ENCODE data around the gene TMEM239. TPM values are rescaled to one million over a fixed set of nuclear protein-coding genes. Genes with fewer than 3 reads are reported as not detected.
"Not testable (repeated sequence)": the region's sequence is repeated elsewhere in the genome, so short reads cannot be mapped to it uniquely, and the experiment has no call there.

The TMEM239 gene
- total RNA-seq, 2 donors from 2014 or later = not detected

- no peak overlapping the region for H3K27ac ChIP-seq
- no peak for DNase-seq
- peaks cover 15% of the 10 kb centered on the region for H3K27me3 ChIP-seq
- intact Hi-C loops (cut with DNase I) = no loop called here
- H3K4me1 ChIP-seq = no peaks in the 10 kb centered on the region
- H3K9me3 ChIP-seq = no peaks in the 10 kb centered on the region
- TF ChIP-seq, protein P1, sequence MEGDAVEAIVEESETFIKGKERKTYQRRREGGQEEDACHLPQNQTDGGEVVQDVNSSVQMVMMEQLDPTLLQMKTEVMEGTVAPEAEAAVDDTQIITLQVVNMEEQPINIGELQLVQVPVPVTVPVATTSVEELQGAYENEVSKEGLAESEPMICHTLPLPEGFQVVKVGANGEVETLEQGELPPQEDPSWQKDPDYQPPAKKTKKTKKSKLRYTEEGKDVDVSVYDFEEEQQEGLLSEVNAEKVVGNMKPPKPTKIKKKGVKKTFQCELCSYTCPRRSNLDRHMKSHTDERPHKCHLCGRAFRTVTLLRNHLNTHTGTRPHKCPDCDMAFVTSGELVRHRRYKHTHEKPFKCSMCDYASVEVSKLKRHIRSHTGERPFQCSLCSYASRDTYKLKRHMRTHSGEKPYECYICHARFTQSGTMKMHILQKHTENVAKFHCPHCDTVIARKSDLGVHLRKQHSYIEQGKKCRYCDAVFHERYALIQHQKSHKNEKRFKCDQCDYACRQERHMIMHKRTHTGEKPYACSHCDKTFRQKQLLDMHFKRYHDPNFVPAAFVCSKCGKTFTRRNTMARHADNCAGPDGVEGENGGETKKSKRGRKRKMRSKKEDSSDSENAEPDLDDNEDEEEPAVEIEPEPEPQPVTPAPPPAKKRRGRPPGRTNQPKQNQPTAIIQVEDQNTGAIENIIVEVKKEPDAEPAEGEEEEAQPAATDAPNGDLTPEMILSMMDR (IDR thresholded peaks at IDR 0.05) = no peak
- no peak overlapping the region for H3K4me3 ChIP-seq
- H3K9ac ChIP-seq (ENCODE audit: low read depth in 2 of 2, low read length in 2 of 2) = no peak overlapping the region
- H3K36me3 ChIP-seq = no peaks in the 10 kb centered on the region
These were observed 9.1 kb upstream of the TMEM239 start for GRCh38 chr20:2807019-2807418.

DNA sequence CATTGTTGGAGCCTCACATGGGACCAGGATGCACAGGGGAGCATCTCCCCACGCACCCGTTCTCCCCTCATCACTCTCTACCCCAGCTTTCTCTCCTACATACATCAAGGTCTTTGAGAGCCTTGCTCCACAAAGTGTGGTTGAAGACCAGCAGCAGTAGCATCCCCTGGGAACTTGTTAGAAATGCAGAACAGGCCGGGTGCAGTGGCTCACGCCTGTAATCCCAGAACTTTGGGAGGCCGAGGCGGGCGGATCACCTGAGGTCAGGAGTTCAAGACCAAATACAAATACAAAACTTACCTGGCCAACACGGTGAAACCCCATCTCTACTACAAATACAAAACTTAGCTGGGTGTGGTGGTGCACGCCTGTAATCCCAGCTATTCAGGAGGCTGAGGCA, 8.2 kb upstream of the TMEM239 start:
- intact Hi-C loops (cut with DNase I); H3K9ac ChIP-seq (ENCODE audit: low read depth in 2 of 2, low read length in 2 of 2); DNase-seq; H3K4me3 ChIP-seq; H3K9me3 ChIP-seq; H3K36me3 ChIP-seq; H3K4me1 ChIP-seq; H3K27ac ChIP-seq: not testable (repeated sequence)
- peaks cover 15% of the 10 kb centered on the region for H3K27me3 ChIP-seq

- H3K27me3 ChIP-seq = peaks cover 11% of the 10 kb centered on the region
- H3K9ac ChIP-seq (ENCODE audit: low read depth in 2 of 2, low read length in 2 of 2) = no peak overlapping the region
- H3K36me3 ChIP-seq = no peaks in the 10 kb centered on the region
- H3K27ac ChIP-seq = no peak overlapping the region
- DNase-seq = no peak
- intact Hi-C loops (cut with DNase I) = no loop called here
- no peaks in the 10 kb centered on the region for H3K9me3 ChIP-seq
- TF ChIP-seq, protein P1 (IDR thresholded peaks at IDR 0.05) = no peak
- H3K4me1 ChIP-seq = no peaks in the 10 kb centered on the region
- no peak overlapping the region for H3K4me3 ChIP-seq
These were observed 6.5 kb upstream of the TMEM239 start for GRCh38 chr20:2809690-2810089.

- H3K4me1 ChIP-seq = no peaks in the 10 kb centered on the region
- TF ChIP-seq, protein P1 (IDR thresholded peaks at IDR 0.05) = no peak
- intact Hi-C loops (cut with DNase I) = no loop called here
- H3K9me3 ChIP-seq = no peaks in the 10 kb centered on the region
- no peaks in the 10 kb centered on the region for H3K36me3 ChIP-seq
- H3K27me3 ChIP-seq = no peaks in the 10 kb centered on the region
- no peak overlapping the region for H3K27ac ChIP-seq
- no peak overlapping the region for H3K4me3 ChIP-seq
- no peak for DNase-seq
- H3K9ac ChIP-seq (ENCODE audit: low read depth in 2 of 2, low read length in 2 of 2) = no peak overlapping the region
These were observed 4.0 kb upstream of the TMEM239 start for GRCh38 chr20:2812189-2812588.

DNA sequence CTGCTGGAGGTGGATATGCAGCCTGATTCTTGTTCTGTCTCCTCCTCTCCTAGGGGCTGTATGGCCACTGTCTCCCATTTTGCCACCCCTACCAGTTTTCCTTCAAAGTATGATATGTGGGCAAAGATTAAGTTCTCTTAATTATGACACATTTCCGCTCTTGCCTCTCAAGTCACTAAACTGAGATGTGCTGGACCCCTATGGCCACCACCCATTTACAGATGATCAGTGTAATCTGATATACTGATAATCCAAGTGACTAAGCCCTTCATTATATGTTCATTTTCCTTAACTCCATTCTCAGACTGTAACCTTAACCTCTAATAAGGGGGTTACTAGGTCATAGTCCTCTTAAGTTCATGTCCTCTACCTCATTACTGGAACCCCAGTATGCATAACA, 2.1 kb upstream of the TMEM239 start:
- Histone ChIP-seq H3K36me3 (no peaks in the 10 kb centered on the region), H3K4me3 (no peak overlapping the region), H3K9ac (ENCODE audit: low read depth in 2 of 2, low read length in 2 of 2) (no peak overlapping the region), H3K27ac (no peak overlapping the region), H3K4me1 (no peaks in the 10 kb centered on the region), H3K9me3 (no peaks in the 10 kb centered on the region), H3K27me3 (no peaks in the 10 kb centered on the region)
- TF ChIP-seq, protein P1 (IDR thresholded peaks at IDR 0.05) = no peak
- no peak for DNase-seq
- intact Hi-C loops (cut with DNase I) = no loop called here

GRCh38 chr20:2814587-2815051, 1.5 kb upstream of the TMEM239 start, which contains the start of gene C20orf141:
C20orf141 (plus strand) TSS chr20:2814987; CDS start chr20:2815185, 198 bp downstream.
- H3K27ac ChIP-seq = no peak within 1 kb of the TSS
- no peaks in the 10 kb centered on the region for H3K4me1 ChIP-seq
- H3K4me3 ChIP-seq = no peak within 1 kb of the TSS
- TF ChIP-seq, protein P1 (IDR thresholded peaks at IDR 0.05) = no peak
- H3K9ac ChIP-seq (ENCODE audit: low read depth in 2 of 2, low read length in 2 of 2) = no peak within 1 kb of the TSS
- no peaks in the 10 kb centered on the region for H3K9me3 ChIP-seq
- peaks cover under 1% of the 10 kb centered on the region for H3K27me3 ChIP-seq
- intact Hi-C loops (cut with DNase I) = no loop called here
- DNase-seq = no peak
- no peaks in the 10 kb centered on the region for H3K36me3 ChIP-seq
